Endothelial cell of umbilical vein (primary cell): ENCODE measurements around the gene ABCA2. TPM values are rescaled to one million over a fixed set of nuclear protein-coding genes. Genes with fewer than 3 reads are reported as not detected.

Source experiments
- BruUV-seq: library from RNA; stranded (reverse); fragments of 400-500 nt; replicated peaks from 2 replicates; lab custom pipeline; 2021; lab: Mats Ljungman, UMichigan
- CTCF ChIA-PET: fragments of 300-600, 350-600 bp; sonication (Branson Sonifier 250); formaldehyde crosslinking; loops from one replicate; lab custom pipeline; 2021; ENCODE audit warnings: antibody characterized with exemption, inconsistent platforms; lab: Charles Lee
- POLR2A ChIA-PET: fragments of 300-600, 350-600 bp; sonication (Branson Sonifier 250); formaldehyde crosslinking; loops from one replicate; lab custom pipeline; 2021; ENCODE audit warnings: antibody characterized with exemption, inconsistent platforms; lab: Charles Lee
- DNase-seq: peaks from one replicate; pipeline ENCODE4 v3.0.0-alpha.2; 2011; ENCODE audit warnings: low read depth, low spot score
- FAIRE-seq: peaks from 2 replicates; lab custom pipeline; 2011; peaks lifted over from hg19 to GRCh38; lab: Jason Lieb, UNC
- H2AFZ ChIP-seq: 2 replicates; pipeline ENCODE4 v1.6.0; 2012; ENCODE audit warnings: low read depth, low read length, control low read depth, inconsistent platforms
- H3K27ac ChIP-seq: 2 replicates; pipeline ENCODE4 v1.5.1; 2011; ENCODE audit warnings: low read depth, mild to moderate bottlenecking, control low read depth, low read length, moderate library complexity; ENCODE audit not compliant: insufficient read depth
- H3K27me3 ChIP-seq, 2 experiments: 2 replicates each; pipeline versions ENCODE4 v1.6.0 to v1.6.1; 2011; ENCODE audit warnings: low read length in 2 of 2, mixed read lengths in 1 of 2; ENCODE audit not compliant: control insufficient read depth in 2 of 2, insufficient read depth in 2 of 2
- H3K36me3 ChIP-seq, 2 experiments: 2 replicates in 1 of 2; 3 replicates in 1 of 2; pipeline ENCODE4 v1.5.1; 2011; ENCODE audit warnings: low read length in 2 of 2, mild to moderate bottlenecking in 1 of 2, moderate library complexity in 1 of 2; ENCODE audit not compliant: control insufficient read depth in 2 of 2, insufficient read depth in 2 of 2; ENCODE audit errors: extremely low read depth in 1 of 2
- H3K4me1 ChIP-seq: 3 replicates; pipeline ENCODE4 v1.5.1; 2011; ENCODE audit warnings: mild to moderate bottlenecking, low read length; ENCODE audit not compliant: control insufficient read depth, insufficient read depth; ENCODE audit errors: extremely low read depth
- H3K4me2 ChIP-seq: 2 replicates; pipeline ENCODE4 v1.6.1; 2011; ENCODE audit warnings: low read length, control low read depth, mixed read lengths; ENCODE audit not compliant: insufficient read depth
- H3K4me3 ChIP-seq, 3 experiments: fragments of 200-600 bp in 1 of 3; sonication (generic), shearing (Covaris generic) in 1 of 3; replicated peaks in 1 of 3; 2 replicates each; pipeline ENCODE4 v1.5.1; 2011 to 2016; ENCODE audit warnings: control low read depth in 3 of 3, low read length in 3 of 3, mild to moderate bottlenecking in 2 of 3, inconsistent platforms in 1 of 3, low read depth in 1 of 3, moderate library complexity in 1 of 3; ENCODE audit not compliant: insufficient read depth in 1 of 3
- H3K79me2 ChIP-seq: 2 replicates; pipeline ENCODE4 v1.6.0; 2012; ENCODE audit warnings: low read length, inconsistent platforms; ENCODE audit not compliant: control insufficient read depth, insufficient read depth
- H3K9ac ChIP-seq: replicated peaks from 2 replicates; pipeline ENCODE3; 2011; ENCODE audit warnings: low read length, control low read depth; ENCODE audit not compliant: insufficient read depth; ENCODE audit errors: extremely low read depth
- H3K9me1 ChIP-seq: replicated peaks from 3 replicates; pipeline ENCODE4 v1.6.0; 2011; ENCODE audit warnings: mild to moderate bottlenecking, low read length; ENCODE audit not compliant: control insufficient read depth, insufficient read depth; ENCODE audit errors: extremely low read depth
- H3K9me3 ChIP-seq: replicated peaks from 2 replicates; pipeline ENCODE4 v1.5.1; 2012; ENCODE audit warnings: low read length, inconsistent platforms; ENCODE audit not compliant: control insufficient read depth, insufficient read depth
- H4K20me1 ChIP-seq: replicated peaks from 2 replicates; pipeline ENCODE3; 2011; ENCODE audit warnings: mild to moderate bottlenecking, low read length; ENCODE audit not compliant: control insufficient read depth, insufficient read depth; ENCODE audit errors: extremely low read depth
- MYC ChIP-seq: IDR thresholded peaks from one replicate; pipeline ENCODE4 v1.6.1; 2011; ENCODE audit warnings: mild to moderate bottlenecking, low read depth, low read length
- dilution Hi-C: fragments of 300-500 bp; cut with MboI; formaldehyde crosslinking; loops from one replicate; pipeline ENCODE4 v1.15.0; 2019; ENCODE audit warnings: low sequenced_read_pairs; ENCODE audit not compliant: extremely low pct_ligation_motif_present
- intact Hi-C: fragments of 100-400 bp; cut with micrococcal nuclease; formaldehyde crosslinking; loops from one replicate; pipeline ENCODE4 v1.10.0; 2022
- polyA plus RNA-seq, 4 experiments: library from polyadenylated mRNA; depleted of rRNA in 3 of 4; stranded (reverse) in 3 of 4; unstranded in 1 of 4; fragments of >200 nt; gene quantifications; 2 replicates each; pipeline versions ENCODE4 v1.2.1 to v1.2.3, GENCODE V29; 2011 to 2012; ENCODE audit warnings: missing spikeins in 1 of 4
- total RNA-seq: library from RNA; stranded (reverse); gene quantifications from 2 replicates; pipeline ENCODE4 v1.2.3, GENCODE V29; 2021
- TF ChIP-seq, protein P1 (sequence below), 2 donors: IDR thresholded peaks; 1 replicate in 1 of 2; 2 replicates in 1 of 2; pipeline ENCODE4 v1.5.1; 2011; ENCODE audit warnings: low read length in 2 of 2, mild to moderate bottlenecking in 2 of 2, moderate library complexity in 2 of 2, control low read depth in 1 of 2, inconsistent platforms in 1 of 2, low read depth in 1 of 2; ENCODE audit not compliant: insufficient read depth in 1 of 2; ENCODE audit errors: extremely low read depth in 1 of 2

Gene ABCA2
- total and polyA plus RNA-seq, 2 donors (not counting 3 experiments of a cell fraction or from before 2014, with no cell fraction given), result 20.0 to 29.1 TPM

DNA sequence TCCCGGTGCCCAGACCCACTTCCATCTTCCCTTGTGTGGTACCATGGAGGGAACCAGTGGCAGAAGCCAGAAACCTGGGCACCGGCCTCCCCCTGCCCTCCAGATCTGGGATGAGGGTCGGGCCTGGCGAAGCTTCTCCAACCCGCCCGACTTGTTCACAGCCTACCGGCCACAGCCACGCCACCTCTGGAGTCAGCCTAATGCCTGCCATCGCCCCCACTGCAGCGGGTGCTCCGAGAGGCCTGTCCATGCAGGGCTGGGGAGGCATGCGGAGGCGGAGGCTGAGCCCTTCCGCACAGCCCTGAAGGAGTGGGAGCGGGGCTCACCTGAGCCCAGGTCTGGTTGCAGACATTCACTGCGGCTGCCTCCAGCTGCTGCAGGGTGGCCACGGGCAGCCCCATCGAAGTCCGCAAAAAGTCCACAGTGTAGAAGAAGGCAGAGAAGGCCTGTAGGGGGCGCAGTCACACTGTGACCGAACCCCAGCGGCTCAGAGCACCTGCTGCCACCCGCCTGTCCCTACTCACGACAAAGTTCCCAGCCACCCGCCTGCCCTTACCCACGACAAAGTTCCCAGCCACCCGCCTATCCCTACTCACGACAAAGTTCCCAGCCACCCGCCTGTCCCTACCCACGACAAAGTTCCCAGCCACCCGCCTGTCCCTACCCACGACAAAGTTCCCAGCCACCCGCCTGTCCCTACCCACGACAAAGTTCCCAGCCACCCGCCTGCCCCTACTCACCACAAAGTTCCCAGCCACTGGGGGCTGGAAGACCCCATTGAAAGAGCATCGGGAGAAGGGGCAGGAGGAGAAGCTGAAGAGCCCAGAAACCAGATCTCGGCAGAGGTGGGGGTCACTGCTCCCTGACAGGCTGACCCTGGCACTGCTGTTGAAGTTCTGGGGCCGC lies 21.8 kb upstream of the ABCA2 start:
- H3K9ac ChIP-seq, result no peak overlapping the region
- ChIA-PET CTCF (interaction anchor here (1.2 to 4.7 kb wide), 9 partner anchors 9 to 242 kb away, joined by 3 to 152 read pairs (median 7); partner anchors contain the start of genes RABL6, RNF224 and SAPCD2), POLR2A (no interaction called here)
- no peak overlapping the region for H2AFZ ChIP-seq
- no peak overlapping the region for H3K27ac ChIP-seq
- H4K20me1 ChIP-seq, result no peaks in the 10 kb centered on the region
- no TSS peak for BruUV-seq
- no peaks in the 10 kb centered on the region for H3K9me1 ChIP-seq
- peak; percentile 42 for DNase-seq
- H3K4me3 ChIP-seq, result no peak overlapping the region
- H3K27me3 ChIP-seq, result peaks cover 8 to 21% of the 10 kb centered on the region in 2 experiments
- intact Hi-C loops (no loop called here), dilution Hi-C loops (no loop called here)
- H3K79me2 ChIP-seq, result peaks cover 7% of the 10 kb centered on the region
- H3K36me3 ChIP-seq, result no peaks in the 10 kb centered on the region
- peak; percentile 60 for FAIRE-seq
- H3K4me2 ChIP-seq, result no peak overlapping the region
- H3K9me3 ChIP-seq, result no peaks in the 10 kb centered on the region
- peaks cover 9% of the 10 kb centered on the region for H3K4me1 ChIP-seq
- TF ChIP-seq, protein P1, sequence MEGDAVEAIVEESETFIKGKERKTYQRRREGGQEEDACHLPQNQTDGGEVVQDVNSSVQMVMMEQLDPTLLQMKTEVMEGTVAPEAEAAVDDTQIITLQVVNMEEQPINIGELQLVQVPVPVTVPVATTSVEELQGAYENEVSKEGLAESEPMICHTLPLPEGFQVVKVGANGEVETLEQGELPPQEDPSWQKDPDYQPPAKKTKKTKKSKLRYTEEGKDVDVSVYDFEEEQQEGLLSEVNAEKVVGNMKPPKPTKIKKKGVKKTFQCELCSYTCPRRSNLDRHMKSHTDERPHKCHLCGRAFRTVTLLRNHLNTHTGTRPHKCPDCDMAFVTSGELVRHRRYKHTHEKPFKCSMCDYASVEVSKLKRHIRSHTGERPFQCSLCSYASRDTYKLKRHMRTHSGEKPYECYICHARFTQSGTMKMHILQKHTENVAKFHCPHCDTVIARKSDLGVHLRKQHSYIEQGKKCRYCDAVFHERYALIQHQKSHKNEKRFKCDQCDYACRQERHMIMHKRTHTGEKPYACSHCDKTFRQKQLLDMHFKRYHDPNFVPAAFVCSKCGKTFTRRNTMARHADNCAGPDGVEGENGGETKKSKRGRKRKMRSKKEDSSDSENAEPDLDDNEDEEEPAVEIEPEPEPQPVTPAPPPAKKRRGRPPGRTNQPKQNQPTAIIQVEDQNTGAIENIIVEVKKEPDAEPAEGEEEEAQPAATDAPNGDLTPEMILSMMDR (IDR thresholded peaks at IDR 0.05; ENCODE audit: extremely low read depth in 1 of 2, insufficient read depth in 1 of 2, low read depth in 1 of 2, low read length in 2 of 2), result peak; percentile 54 to 79
- TF ChIP-seq MYC, result no peak
